Astrocyte of the hippocampus (primary cell): Measurements from ENCODE around the gene ZNF597.
A peak's percentile ranks its signal among the peaks of the same experiment; 100 is the strongest.

Source experiments
- DNase-seq: peaks from one replicate; pipeline ENCODE4 v3.0.0; 2011; ENCODE audit warnings: low read depth, low spot score

The ZNF597 gene

GRCh38 chr16:3443108-3444031 is at the start of gene ZNF597, which contains the start of gene NAA60:
Gene ZNF597 (minus strand): TSS chr16:3443504. CDS start chr16:3443153, 351 bp downstream.
Gene NAA60 (plus strand): TSS chr16:3443680. CDS start chr16:3476228, 32,548 bp downstream.
- peak; percentile 93 for DNase-seq

- DNase-seq: no peak
These were observed 49.1 kb upstream of the ZNF597 start for GRCh38 chr16:3492356-3492755.

- DNase-seq: no peak
These were observed 47.8 kb upstream of the ZNF597 start for GRCh38 chr16:3490911-3491629.

DNA sequence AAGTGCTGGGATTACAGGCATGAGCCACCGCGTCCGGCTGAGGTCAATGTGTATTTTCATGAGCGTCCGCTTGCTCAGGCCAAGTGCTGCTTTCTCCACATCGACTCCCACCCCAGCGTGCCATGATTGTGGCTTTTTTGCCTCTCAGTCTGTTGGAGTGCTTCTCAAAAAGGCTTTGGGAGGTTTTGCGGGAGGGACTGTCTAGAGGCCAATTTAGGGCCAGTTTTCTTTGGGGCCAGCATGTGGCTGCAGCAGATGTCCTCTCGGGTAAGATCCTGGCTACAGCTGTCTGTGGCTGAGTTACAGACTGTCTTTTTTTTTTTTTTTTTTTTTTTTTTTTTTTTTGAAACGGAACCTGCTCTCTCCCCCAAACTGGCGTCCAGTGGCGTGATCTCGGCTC is 45.5 kb upstream of the ZNF597 start:
- no peak for DNase-seq

DNA sequence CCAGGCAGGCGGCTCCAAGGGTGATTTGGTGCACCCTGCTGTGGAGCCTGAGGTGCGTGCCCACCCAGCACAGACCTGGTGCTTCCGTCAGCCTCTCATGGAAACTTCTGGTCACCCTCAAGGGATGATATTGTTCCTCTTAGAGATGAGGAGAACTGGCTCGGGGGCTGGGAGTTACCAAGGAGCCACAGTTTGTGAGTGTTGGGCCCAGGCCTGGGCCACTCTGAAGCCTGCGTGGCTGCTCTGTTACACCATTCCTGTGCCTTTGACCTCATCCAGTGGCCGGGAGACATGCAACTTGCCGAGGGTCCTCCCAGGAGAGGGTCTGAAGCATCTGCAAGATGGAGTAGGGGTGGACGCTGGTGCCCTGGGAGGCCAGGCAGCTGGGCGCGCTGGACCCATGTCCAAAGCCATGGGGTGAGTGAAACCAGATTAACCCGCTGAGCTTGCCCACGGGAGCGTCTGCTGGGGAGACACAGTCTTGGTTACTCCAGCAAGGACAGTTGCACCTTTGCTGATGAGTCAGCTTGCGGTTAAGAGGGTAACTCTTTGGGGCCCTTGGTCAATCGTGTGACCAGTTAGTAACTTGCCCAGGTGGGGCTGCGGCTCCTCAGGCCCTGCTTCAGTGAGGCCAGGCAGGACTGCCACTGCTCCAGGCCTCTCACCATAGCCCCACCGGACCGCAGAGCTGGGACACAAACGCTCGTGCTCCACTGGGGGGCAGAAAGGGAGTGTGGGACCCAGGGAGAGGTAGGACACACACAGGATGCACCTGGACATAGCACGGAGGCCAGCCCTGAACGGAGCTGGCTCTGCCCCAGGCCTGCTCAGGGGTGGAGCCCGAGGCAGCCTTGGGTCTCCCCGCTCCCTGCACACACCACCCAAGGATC is 44.5 kb upstream of the ZNF597 start:
- DNase-seq: no peak

- no peak for DNase-seq
These were observed 43.4 kb upstream of the ZNF597 start for GRCh38 chr16:3486506-3487215.

DNA sequence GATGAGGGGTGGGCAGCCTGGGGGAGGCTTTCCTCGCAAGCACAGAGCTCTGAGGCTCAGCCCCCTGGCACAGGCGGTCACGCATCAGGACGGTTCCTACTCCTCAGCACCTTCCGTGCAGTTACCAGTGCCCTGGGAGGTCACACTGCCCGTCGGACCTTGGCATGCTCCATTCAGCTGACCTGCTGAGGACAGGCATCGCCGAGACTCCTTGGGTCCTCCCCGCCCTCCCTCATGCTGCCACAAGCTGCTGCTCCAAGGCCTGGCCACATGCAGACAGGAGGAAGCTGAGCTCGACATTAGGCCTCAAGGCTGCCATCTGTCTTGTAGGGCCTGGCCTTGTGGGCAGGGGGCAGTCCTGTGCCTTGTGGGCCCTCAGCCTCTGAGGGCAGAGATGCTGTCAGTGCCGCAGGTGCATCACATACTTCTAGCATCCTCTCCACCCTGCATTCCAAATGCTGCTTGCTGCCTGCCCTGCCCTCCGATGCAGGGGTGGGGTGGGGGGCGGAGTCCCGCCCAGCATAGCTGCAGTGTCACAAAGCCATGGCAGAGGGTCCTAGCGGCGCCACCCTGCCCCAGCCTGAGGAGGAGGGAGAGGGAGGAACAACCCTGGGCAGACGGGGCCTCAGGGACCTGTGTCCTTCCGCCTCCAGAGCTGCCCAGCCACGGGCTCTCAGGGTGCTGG is 42.7 kb upstream of the ZNF597 start:
- no peak for DNase-seq

GRCh38 chr16:3485097-3485745 is 41.9 kb upstream of the ZNF597 start:
- no peak for DNase-seq

DNA sequence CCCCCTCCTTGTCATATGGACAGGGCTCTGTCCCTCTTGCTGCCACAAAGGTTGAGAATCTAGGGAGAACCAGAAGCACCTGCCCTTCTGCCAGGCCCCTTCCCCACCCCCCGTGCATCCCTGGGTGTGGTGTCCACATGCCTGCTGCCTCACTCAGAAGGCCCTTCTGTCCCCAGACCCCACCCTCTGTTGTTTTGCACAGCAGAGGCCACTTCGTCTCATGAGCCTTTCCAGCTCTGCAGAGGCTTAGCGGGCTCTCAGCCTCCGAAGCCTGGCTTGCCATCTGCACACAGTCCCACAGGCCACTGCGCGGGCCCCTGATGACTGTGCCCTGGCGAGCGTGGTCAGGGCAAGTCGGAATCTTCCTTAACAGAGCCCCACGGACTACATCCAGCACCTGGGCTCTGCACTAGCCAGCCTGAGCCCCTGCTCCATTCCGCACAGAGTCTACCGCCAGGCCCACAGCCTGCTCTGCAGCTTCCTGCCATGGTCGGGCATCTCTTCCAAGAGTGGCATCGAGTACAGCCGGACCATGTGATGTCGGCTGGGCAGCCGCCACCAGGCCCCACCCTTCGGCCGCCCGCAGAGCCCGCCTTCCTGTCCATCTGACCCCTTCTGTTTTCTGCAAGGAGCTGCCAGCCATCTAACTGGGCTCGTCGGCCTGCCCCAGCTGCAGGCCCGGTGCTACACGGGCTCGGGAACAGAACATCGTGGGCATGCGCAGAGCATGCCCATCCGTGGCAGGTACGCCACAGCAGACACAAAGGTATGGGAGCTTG is 41.2 kb upstream of the ZNF597 start:
- no peak for DNase-seq

- DNase-seq: no peak
These were observed 39.4 kb upstream of the ZNF597 start for GRCh38 chr16:3482659-3483241.

DNA sequence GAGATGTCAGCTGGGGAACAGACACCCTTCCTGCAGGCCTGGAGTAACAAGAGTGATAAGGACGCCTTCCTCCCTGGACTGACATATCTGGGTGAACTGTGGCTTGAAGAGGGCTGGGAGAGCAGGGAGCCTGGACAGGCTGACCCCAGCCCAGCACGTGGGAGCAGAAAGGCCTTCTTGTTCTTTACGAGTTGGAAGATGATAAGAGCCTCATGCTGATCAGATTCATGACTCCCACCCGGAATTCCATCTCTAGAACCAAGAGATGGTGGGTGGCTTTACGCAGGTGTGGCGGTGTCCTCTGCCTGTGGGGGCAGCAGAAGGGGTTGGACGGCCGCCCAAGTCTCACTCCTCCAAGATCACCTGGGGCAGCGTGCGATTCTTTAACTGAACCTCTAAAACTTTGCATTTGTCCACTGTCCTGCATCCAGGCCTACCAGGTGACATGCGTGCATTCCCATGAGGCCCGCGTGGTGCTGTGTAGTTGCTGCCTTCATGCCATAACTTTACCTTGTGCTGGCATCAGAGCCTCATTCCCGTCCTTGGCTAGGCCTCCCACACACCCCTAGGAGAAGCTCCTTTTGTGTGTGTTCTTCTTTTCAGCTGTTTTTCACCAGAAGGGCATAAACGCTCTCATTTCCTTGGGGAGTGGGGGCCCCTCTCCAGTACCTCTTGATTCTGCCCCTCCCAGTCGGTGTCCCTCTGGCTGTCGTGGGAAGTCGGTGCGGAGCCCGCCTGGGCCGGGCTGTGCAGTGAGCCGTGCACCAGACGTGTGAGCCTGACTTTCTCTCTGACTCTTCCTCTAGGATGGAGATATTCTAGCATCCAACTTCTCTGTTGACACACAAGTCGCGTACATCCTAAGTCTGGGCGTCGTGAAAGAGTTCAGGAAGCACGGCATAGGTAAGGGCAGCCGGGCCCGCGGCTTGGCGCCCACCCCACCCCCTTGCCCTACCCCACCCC is 38.7 kb upstream of the ZNF597 start:
- DNase-seq: no peak

DNA sequence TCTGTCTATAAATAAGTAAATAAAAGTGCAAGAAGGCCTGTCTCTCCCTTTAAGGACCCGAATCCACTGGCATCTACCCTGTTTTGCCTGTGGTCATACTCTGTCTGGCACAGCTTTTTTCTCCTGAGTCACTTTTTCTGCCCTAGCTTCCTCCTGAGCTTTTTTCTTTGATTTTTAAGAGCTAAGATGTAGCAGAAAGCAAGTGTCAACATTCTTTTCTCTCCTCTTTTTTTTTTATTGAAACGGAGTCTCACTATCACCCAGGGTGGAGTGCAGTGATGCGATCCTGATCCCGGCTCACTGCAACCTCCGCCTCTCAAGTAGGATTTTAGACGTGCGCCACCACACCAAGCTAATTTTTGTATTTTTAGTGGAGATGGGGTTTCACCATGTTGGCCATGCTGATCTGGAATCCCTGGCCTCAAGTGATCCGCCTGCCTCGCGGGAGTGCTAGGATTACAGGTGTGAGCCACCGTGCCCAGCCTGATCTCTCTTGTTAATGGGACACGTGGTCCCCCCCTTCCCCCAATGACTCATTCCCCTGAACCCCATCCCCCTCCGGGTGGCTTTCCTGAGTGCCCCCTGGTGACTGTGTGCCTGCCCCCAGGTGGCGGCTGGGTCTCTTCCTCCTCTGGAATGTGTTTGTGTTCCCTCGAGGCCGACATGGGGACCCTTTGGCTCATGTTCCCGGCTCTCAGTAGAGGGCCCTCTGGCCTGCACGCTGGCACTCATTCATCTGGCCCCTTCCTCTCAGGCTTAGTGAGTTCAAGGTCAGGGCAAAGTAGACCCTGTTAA is 37.8 kb upstream of the ZNF597 start:
- DNase-seq: no peak

- no peak for DNase-seq
These were observed 36.4 kb upstream of the ZNF597 start for GRCh38 chr16:3479654-3480216.

DNA sequence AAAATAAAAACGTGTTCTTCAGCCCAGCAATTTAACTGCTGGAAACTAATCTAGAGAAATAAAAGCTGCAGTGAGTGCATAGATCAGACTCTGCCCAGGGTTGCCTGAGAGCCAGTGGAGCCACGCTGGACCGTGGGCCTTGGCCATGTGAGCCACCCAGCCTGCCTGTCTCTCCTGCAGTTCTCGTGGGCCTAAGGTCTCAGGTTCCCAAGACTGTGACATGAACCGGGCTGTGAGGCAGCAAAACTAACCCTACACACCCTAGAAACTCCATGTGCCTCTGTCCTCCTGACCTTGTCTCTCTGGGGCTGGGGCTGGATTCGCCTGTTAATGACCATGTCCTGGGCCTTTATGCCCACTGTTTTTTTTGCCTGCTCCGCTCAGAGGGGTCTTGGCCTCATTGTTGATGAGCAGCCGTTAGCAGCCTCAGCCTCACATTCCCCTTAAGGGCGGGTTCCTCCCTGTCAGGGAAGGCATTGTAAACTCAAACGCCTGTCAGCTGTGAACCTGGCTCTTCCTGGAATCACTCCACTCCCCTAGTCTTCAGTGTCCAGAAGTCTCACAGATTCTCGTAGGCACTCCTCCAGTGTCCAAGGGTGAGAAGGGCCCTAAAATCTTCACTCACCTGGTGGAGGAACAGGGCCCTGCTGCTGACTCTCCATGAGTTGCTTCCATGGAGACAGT is 35.1 kb upstream of the ZNF597 start:
- DNase-seq: no peak

DNA sequence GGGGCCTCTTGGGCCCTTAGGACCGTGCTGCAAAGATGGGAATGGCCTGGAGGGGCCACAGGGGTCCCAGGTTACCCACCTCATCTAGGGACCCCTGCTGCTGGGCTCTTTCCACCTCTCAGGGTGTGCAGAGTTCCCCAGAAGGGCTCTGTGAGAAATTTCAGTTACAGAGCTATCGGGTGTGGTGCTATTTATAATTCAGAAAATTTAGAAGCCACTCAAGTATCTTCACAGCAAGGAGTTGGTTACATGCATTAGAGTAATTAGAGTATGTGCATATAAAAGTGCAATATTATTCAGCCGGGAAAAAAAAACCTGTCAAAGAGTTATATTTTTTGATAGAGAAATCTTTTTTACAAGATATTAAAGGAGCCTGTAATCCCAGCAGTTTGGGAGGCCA is 33.1 kb upstream of the ZNF597 start:
- no peak for DNase-seq
